Activated T-cell treated with anti-CD3 and anti-CD28 coated beads, Interleukin-2, amount 50 U/mL, for 4 hours (primary cell): ENCODE data around the gene MPDZ. TPM values are rescaled to one million over a fixed set of nuclear protein-coding genes. Genes with fewer than 3 reads are reported as not detected.

Source experiments
- ATAC-seq, 2 donors: fragments of 200-7000 bp; cut with Tn5 transposase; one replicate each; pipeline ENCODE4 v1.10.0; 2021
- DNase-seq: peaks from one replicate; pipeline ENCODE4 v3.0.0-alpha.2; 2020
- H3K27me3 Mint-ChIP-seq: one replicate; pipeline ENCODE4 v1.8.0; 2021; ENCODE audit warnings: low read depth, mixed read lengths
- H3K36me3 Mint-ChIP-seq: one replicate; pipeline ENCODE4 v1.8.0; 2022; ENCODE audit warnings: mixed read lengths; ENCODE audit not compliant: insufficient read depth
- H3K4me1 Mint-ChIP-seq: one replicate; pipeline ENCODE4 v1.8.0; 2021; ENCODE audit warnings: low read depth, mixed read lengths
- H3K4me3 Mint-ChIP-seq: one replicate; pipeline ENCODE4 v1.8.0; 2021; ENCODE audit warnings: mild to moderate bottlenecking, moderate library complexity, mixed read lengths
- H3K9me3 Mint-ChIP-seq: one replicate; pipeline ENCODE4 v1.8.0; 2021; ENCODE audit warnings: mixed read lengths
- total RNA-seq, 3 donors: library from RNA; stranded (reverse); gene quantifications; one replicate each; pipeline ENCODE4 v1.2.1, GENCODE V29; 2021

The MPDZ gene
- total RNA-seq, 3 donors from 2014 or later: 0.08 to 0.53 (median 0.29) TPM

DNA sequence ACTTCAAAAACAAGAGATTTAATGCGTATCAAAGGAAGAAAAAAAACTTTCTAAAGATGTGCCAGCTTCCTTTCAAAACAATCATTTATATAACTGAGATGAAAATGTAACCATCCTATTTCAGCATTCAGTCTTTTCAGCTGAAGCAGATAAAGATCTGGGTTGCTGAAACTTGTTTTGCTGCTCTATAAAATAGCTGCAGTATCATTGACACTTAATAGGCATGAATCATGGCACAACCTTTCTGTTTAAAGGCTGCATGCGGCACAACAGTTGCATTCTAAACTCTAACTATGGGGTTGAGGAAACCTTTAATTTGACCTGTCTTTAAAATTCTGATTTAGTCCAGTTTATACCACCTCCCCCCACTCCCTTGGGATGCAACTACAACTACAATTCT is 196.7 kb downstream of the MPDZ start:
- ATAC-seq (no peak), DNase-seq (no peak)
- Mint-ChIP-seq H3K27me3 (no peaks in the 10 kb centered on the region), H3K9me3 (peaks cover 14% of the 10 kb centered on the region), H3K4me1 (no peaks in the 10 kb centered on the region), H3K4me3 (no peak overlapping the region), H3K36me3 (no peaks in the 10 kb centered on the region)

DNA sequence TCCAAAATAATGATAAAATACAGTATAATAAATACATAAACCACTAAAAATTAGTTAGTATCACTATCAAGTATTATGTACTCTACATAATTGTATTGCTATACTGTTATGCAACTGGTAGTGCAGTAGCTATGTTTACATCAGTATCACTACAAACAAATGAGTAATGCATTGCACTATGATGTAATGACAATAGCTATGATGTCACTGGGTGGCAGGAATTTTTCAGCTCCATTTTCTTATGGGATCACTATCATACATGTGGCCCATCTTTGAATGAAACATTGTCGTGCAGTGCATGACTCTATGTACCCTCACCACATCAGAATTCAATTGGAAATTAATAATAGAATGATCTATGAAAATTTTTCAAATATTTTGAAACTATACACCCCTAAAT is 201.3 kb downstream of the MPDZ start:
- no peaks in the 10 kb centered on the region for H3K4me1 Mint-ChIP-seq
- no peaks in the 10 kb centered on the region for H3K36me3 Mint-ChIP-seq
- H3K9me3 Mint-ChIP-seq: peaks cover 11% of the 10 kb centered on the region
- no peak for ATAC-seq
- no peaks in the 10 kb centered on the region for H3K27me3 Mint-ChIP-seq
- no peak for DNase-seq
- no peak overlapping the region for H3K4me3 Mint-ChIP-seq

DNA sequence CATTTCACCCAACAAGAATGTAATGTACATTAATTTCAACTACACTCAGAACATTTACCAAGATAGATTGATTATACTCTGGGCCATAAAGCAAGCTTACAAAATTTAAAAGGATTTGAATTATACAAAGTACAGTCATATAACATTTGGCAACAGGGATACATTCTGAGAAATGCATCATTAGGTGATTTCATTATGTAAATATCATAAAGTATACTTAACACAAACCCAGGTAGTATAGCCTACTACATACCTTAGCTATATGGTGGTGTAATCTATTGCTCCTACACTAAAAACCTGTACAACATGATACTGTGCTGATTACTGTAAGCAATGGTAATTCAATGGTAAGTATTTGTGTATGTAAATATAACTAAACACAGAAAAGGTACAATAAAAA is 202.9 kb downstream of the MPDZ start:
- ATAC-seq: no peak
- H3K27me3 Mint-ChIP-seq: no peaks in the 10 kb centered on the region
- no peak for DNase-seq
- H3K9me3 Mint-ChIP-seq: peaks cover 5% of the 10 kb centered on the region
- H3K36me3 Mint-ChIP-seq: no peaks in the 10 kb centered on the region
- no peak overlapping the region for H3K4me3 Mint-ChIP-seq
- no peaks in the 10 kb centered on the region for H3K4me1 Mint-ChIP-seq

DNA sequence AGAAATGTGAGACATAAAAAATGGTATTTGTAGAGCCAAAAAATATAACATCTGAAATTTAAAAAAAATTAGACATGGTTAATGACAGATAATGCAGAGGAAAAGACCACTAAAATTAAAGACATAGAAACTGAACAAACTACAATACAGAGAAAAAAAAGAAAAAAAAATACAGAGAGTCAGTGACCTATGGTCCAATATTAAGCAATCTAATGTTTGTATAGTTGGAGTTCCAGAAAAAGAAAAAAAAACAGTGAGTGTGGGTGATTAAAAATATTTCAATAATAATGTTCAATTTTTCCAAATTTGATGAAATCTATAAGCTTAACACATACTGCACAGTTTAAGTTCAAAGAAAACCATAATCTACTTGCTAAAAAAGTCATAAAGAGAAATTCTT is 207.6 kb downstream of the MPDZ start:
- DNase-seq: no peak
- ATAC-seq: no peak
- Mint-ChIP-seq H3K4me3 (no peak overlapping the region), H3K4me1 (no peaks in the 10 kb centered on the region), H3K9me3 (peaks cover 16% of the 10 kb centered on the region), H3K36me3 (no peaks in the 10 kb centered on the region), H3K27me3 (no peaks in the 10 kb centered on the region)

DNA sequence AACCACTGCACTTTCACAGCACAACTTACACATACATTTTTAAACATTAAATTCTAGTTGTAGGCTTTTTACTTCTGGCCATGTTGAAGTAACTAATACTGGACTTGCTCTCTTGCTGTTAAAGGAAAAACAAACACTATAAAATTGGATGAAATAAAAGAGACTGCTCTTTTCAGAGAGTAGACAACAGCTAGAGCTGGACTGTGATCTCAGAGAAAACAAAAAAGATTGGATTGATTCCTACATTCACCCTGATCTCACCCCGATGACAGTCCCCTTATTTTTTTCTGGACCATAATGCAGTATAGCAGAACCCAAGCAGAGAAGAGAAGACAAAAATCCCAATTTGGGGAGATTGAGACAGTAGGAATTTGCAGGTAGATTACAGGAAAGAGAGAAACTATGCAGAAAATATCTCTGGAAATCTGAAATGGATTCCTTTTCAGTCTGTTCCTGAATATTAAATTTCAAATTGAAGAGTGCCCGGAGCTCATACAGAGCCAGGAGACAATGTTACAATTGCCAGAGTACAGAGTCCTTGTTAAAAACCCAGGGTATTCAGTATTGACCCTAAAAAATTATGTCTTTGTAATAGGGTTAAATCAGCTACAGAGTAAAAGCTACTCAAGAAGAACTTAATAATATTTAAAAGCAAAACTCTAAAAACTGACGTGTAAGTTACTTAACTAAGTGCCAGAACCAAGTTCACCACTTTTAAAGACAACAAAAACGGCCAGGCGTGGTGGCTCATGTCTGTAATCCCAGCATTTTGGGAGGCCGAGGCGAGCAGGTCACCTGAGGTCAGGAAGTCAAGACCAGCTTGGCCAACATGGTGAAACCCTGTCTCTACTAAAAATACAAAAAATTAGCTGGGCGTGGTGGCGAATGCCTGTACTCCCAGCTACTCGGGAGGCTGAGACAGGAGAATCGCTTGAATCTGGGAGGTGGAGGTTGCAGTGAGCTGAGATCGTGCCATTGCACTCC is 208.6 kb downstream of the MPDZ start:
- no peak for DNase-seq
- peaks cover 16% of the 10 kb centered on the region for H3K9me3 Mint-ChIP-seq
- no peaks in the 10 kb centered on the region for H3K27me3 Mint-ChIP-seq
- ATAC-seq: no peak
- no peaks in the 10 kb centered on the region for H3K36me3 Mint-ChIP-seq
- H3K4me3 Mint-ChIP-seq: no peak overlapping the region
- no peaks in the 10 kb centered on the region for H3K4me1 Mint-ChIP-seq

DNA sequence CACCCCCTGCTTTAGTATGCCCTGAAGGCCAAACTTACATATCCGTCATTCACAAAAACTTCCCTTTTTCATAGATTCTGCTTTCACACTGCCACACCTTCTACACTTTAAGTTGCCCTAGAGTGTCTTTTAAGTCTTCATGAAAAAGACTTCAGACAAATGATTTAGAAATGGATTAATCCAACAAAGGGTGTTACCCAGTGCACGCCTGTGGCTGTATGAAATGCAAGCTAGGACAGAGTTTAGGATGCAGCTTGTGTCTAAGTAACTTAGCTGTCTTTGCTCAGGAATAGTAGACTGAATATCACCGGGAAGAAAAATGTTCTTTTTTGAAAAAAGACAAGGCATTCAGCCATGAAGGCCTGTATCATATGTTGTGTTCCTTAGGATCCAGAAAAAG is 210.0 kb downstream of the MPDZ start:
- H3K9me3 Mint-ChIP-seq: peaks cover 11% of the 10 kb centered on the region
- H3K4me1 Mint-ChIP-seq: no peaks in the 10 kb centered on the region
- ATAC-seq (no peak), DNase-seq (no peak)
- no peaks in the 10 kb centered on the region for H3K27me3 Mint-ChIP-seq
- no peaks in the 10 kb centered on the region for H3K36me3 Mint-ChIP-seq
- H3K4me3 Mint-ChIP-seq: no peak overlapping the region

DNA sequence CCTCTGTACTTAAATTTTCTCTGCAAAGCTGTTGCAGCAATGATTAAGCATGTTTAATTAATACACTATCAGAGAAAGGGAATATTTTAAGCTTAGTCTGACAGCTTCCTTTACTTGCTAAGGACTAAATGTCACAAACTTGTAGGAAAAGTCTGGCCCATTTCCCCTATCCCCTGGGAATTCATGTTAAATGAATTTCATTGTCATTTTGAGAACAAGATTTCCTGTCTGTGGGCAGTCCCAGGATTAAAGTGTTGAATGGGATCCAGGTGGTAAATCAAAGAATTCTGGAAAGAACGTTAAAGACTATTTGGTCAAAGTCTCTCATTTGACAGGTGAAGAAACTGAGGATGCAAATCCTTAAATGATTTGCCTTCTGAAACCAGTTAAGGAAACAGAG is 214.8 kb downstream of the MPDZ start:
- H3K4me3 Mint-ChIP-seq: no peak overlapping the region
- no peaks in the 10 kb centered on the region for H3K27me3 Mint-ChIP-seq

DNA sequence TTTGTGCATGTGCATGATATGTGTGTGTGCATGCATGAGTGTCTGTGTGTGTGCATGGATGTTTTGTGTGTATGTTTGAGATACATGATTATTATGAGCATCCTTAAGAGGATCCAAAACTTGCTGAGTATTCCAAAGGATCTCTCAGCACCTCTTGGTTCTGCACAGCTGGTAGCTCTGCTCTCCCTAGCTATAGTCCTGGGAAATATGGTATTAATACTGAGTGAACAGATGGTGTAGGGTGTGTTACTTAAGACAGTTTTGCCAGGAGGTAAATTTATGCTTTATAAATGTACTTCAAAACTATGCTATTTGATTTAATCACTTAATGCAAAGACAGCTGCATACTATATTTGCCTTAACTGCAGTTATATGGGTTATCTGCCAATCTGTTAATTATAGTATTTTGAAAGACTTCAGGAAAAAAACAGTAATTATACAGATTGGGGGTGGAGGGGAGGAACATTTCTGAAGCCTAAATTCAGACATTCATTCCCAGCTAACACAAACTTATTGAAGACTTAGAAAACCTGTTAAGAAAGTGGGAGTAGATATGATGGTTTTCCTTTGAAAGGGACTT is 215.5 kb downstream of the MPDZ start:
- H3K27me3 Mint-ChIP-seq: no peaks in the 10 kb centered on the region
- H3K36me3 Mint-ChIP-seq: no peaks in the 10 kb centered on the region
- ATAC-seq: no peak
- H3K4me1 Mint-ChIP-seq: no peaks in the 10 kb centered on the region
- no peak overlapping the region for H3K4me3 Mint-ChIP-seq
- no peak for DNase-seq
- peaks cover 10% of the 10 kb centered on the region for H3K9me3 Mint-ChIP-seq

More for the DNA sequence above, 214.8 kb downstream of the MPDZ start:
- no peaks in the 10 kb centered on the region for H3K36me3 Mint-ChIP-seq
- ATAC-seq (no peak), DNase-seq (no peak)
- peaks cover 13% of the 10 kb centered on the region for H3K9me3 Mint-ChIP-seq
- H3K4me1 Mint-ChIP-seq: no peaks in the 10 kb centered on the region

DNA sequence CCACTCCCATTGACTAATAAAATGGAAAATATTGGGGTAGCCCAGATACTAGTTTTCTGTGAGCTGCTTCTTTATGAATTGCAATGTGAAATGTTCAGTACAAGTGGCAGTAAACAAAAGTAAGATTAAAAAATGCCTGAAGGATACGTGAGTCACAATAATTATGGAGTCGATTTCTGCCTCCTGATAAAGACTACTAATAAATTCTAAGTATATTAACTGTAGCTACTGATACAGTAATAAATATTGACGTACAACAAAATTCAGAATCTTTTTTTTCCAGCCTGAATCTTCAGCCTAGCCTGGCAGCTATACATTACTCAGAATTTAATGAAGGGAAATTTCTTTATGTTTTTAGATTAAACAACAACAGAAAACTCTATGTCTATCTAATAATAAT is 218.1 kb downstream of the MPDZ start:
- Mint-ChIP-seq H3K27me3 (no peaks in the 10 kb centered on the region), H3K4me3 (no peak overlapping the region), H3K4me1 (no peaks in the 10 kb centered on the region), H3K36me3 (no peaks in the 10 kb centered on the region), H3K9me3 (peaks cover 10% of the 10 kb centered on the region)
- ATAC-seq (no peak), DNase-seq (no peak)
